Inflammatory macrophage treated with lipopolysaccharide for 1 hour (primary cell): ENCODE measurements around the gene DPM3.

Experiments
- DNase-seq, 2 donors: peaks; one replicate each; pipeline ENCODE4 v3.0.0-alpha.2; 2020 to 2022

Gene DPM3

DNA sequence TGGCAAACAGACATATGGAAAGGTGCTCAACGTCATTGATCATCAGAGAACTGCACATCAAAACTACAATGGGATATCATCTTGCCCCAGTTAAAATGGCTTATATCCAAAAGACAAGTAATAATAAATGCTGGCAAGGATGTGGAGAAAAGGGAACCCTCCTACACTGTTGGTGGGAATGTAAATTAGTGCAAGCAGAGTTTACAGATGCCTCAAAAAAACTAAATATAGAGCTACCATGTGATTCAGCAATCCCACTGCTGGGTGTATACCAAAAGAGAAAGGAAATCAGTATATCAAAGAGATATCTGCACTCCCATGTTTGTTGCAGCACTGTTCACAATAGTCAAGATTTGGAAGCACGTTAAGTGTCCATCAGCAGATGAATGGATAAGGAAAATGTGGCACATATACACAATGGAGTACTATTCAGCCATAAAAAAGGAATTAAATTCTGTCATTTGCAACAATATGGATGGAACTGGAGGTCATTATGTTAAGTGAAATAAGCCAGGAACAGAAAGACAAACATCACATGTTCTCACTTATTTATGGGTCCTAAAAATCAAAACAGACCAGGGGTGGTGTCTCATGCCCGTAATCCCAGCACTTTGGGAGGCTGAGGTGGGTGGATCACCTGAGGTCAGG lies 15.8 kb upstream of the DPM3 start:
- peak in 1 of 2 donors; percentile 60 for DNase-seq

DNA sequence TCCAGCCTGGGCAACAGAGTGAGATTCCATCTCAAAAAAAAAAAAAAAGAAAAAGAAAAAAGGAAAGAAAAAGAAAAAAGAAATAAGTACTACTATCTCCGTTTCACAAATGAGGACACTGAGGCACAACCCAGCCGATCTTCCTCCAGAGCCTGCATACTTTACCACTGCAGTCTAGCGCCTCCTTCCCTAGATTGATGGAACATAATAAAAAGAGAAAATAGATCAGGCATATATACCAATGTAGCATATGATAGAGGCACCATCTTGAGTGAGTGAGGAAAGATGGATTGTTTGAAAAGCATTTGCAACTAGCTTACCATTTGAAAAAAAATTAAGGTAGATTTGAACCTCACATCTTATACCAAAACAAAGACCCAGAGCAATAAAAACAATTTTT lies 5.2 kb upstream of the DPM3 start:
- no peak for DNase-seq

DNA sequence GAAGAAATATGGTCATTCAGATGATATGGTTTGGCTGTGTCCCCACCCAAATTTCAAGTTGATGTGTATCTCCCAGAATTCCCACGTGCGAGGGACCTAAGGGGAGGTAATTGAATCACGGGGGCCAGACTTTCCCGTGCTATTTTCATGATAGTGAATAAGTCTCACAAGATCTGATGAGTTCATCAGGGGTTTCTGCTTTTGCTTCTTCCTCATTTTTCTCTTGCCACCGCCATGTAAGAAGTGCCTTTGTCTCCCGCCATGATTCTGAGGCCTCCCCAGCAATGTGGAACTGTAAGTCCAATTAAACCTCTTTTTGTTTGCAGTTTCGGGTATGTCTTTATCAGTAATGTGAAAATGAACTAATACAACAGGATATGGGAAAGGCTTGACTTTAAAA lies 1.4 kb upstream of the DPM3 start:
- DNase-seq: peak; percentile 68 to 80

DNA sequence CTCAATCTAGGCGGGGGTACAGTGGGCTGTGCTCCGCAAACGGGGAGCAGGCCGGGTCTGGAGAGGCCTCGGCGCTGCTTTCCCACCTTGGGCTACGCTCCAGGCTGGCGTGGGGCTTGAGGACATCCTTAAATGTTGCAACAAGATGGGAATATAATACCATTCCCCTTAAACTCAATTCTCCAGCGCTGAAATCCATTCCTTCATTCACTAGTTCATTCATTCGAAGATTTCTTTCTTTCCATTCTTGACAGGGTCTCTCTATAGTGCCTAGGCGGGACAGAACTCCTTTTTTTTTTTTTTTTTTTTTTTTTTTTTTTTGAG lies 261 bp upstream of the DPM3 start:
- no peak for DNase-seq

DNA sequence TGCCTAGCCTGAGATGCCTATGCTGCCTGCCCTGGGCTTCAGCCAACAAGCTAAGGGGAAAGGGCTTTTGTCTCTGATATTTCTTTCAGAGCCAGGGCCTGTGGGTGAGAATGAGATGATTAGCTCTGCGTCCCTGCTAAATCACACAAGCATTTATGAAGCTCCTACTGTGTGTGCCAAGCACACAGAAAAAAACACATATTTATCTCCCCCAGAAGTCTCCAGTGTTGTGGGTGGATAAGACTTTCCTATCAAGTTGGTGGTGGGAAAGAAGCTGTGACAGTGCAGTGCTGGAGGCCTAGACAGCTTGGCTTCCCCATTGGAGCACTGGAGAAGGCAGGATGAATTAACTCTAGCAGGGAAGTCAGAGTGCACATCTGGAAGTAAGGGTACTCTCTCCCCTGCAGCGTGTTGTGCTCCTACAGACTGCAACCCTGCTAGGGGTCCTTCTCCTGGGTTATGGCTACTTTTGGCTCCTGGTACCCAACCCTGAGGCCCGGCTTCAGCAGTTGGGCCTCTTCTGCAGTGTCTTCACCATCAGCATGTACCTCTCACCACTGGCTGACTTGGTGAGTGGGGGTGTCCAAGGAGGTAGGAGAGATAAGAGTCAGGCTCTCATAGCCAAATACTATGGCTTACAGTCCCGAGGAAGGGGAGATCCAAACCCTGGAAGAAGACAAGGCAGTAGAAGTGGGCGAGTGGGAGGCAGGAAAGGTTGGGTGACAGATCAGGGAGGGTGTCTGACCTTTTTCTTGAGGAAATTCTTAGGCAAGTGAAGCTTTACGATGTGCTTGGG lies 3.0 kb downstream of the DPM3 start:
- DNase-seq: no peak

DNA sequence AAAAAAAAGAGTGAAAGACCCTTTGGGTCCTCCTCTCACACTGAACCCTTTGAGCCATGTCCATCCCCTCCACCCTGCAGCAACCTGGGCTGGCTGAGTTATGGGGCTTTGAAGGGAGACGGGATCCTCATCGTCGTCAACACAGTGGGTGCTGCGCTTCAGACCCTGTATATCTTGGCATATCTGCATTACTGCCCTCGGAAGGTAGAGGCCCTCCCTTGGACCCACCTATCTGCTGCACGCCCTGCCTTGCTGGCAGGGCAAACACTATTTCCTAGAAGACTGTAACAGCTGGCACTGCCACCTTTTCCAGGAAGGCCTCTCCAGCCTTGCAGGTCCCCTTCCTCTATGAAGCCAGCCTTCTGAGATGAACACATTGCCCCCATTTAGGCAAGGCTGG lies 3.6 kb downstream of the DPM3 start:
- DNase-seq: no peak

DNA sequence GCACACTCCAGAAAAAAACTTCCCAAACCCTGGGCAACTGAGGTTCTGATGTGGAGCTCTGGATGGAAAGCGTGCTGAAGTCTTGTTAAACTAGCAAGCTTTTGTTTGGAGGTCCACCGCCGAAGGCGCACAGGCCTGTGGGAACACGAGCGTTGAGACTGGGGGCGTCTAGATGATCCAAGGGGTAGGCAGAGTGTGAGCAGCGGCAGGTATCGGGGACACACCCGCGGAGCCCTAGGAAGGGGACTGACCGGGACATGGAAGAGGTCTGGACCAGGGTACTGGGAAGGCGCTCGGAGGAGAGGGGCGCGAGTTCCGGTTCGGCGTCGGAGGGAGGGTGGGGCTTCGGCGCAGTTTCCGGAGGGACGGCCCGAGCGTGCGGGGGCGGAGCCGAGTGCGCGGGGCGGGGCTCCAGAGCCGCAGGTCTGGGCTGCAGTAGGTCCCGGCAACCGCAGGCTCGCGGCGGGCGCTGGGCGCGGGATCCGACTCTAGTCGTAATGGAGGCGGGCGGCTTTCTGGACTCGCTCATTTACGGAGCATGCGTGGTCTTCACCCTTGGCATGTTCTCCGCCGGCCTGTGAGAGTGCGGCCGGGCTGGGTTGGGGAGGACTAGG lies 4.8 kb downstream of the DPM3 start, which contains the start of gene SLC50A1:
SLC50A1 (plus strand) TSS at position 438 of the 614 bp plus-strand sequence; CDS start at position 498, 60 bp downstream.
- DNase-seq: peak; percentile 94 to 97

DNA sequence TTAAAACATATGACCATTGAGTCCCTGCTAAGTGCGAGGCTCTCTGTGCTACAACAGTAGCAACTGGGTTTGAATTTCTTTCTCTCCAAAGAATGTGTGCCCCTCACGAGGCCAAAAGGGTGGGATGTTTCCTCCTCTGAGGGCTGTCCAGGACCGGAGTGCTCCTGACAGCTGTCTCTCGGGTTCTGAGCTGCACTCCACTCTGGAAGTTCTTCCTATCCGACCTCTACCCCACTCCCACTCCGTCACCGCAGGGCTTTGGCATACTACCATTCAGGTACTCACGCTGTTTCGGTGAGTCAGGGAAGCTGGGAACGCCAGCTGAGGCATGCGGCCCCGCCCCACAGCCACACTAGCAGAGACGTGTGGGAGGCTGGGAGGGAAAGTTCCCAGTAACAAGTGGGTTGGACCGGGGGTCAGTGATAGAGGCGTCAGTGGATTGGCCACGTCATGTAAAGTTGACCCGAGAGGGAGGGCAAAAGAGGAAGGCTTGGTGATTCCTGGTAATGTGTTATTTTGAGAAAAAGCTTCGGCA lies 5.4 kb downstream of the DPM3 start:
- peak; percentile 94 to 97 for DNase-seq

DNA sequence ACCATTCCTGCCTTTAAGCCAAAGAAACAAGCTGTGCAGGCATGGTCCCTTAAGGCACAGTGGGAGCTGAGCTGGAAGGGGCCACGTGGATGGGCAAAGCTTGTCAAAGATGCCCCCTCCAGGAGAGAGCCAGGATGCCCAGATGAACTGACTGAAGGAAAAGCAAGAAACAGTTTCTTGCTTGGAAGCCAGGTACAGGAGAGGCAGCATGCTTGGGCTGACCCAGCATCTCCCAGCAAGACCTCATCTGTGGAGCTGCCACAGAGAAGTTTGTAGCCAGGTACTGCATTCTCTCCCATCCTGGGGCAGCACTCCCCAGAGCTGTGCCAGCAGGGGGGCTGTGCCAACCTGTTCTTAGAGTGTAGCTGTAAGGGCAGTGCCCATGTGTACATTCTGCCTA lies 6.0 kb downstream of the DPM3 start:
- no peak for DNase-seq

DNA sequence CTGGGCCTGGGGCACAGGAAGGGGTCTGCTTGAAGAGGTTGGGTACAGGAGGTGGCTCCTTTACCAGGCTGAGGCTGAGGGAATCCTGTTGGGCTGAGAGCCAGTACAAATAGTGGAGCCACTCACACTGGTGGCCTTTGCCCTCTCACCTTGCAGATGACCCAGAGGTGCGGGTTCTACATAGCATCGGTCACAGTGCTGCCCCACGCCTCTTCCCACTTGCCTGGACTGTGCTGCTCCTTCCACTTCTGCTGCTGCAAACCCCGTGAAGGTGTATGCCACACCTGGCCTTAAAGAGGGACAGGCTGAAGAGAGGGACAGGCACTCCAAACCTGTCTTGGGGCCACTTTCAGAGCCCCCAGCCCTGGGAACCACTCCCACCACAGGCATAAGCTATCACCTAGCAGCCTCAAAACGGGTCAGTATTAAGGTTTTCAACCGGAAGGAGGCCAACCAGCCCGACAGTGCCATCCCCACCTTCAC lies 6.5 kb downstream of the DPM3 start:
- no peak for DNase-seq

DNA sequence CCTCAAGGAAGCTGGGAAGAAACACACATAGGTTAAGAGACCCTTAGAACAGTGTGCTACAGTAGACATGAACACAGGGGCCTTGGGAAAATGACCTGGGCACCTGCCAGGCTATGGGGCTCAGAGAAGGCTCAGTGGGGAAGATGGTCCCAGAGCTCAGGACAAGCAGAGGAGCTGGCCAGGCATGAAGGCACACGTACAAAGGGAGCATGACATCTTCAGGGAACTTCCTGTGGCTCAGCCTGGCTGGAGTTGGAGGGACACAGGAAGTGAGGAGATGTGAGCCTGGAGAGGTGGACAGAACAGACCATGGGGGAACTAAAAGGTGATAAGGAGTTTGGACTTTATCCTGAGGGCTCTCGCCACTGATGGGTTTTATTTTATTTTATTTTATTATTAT lies 8.5 kb downstream of the DPM3 start:
- no peak for DNase-seq

DNA sequence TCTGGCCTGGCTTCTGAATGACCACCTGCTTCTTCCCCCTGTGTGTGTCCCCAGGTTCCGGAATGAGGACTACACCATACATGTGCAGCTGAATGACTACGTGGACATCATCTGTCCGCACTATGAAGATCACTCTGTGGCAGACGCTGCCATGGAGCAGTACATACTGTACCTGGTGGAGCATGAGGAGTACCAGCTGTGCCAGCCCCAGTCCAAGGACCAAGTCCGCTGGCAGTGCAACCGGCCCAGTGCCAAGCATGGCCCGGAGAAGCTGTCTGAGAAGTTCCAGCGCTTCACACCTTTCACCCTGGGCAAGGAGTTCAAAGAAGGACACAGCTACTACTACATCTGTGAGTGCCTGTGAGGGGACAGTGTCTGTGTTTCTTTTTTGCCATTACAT lies 9.0 kb downstream of the DPM3 start:
- DNase-seq: no peak

DNA sequence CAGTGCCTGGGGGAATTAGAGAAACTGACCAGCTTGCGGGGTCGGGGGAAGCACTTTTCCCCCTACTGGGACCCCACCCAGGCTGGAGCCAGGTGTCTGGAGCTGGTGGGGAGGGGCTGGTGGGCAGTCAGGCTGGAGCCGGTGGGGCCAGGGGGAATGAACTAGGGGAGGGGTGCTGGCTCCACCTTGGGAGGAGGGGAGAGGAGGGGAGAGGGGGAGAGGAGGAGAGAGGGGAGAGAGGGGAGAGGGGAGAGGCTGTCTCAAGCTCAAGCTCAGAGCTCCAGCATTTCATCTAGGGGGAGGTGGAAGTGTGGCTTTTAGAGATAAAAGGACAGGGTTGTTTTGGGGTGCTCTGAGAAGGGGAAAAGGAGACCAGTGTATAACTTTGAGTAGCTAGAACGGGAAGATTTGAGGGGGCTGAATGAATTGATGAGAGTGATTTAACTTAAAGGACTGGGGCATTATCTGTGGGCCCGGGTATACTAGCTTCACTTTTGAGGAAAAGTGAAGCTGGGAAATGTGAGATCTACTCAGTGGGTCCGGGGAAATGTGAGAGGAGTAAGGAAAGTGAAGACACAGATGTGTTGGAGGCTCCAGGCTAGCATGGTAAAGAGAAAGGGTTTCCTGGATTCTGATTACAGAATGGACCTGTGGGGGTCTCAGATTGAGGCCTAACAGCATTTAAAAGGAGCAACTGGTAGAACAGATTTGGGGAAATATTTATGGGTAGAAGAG lies 9.9 kb downstream of the DPM3 start:
- no peak for DNase-seq

DNA sequence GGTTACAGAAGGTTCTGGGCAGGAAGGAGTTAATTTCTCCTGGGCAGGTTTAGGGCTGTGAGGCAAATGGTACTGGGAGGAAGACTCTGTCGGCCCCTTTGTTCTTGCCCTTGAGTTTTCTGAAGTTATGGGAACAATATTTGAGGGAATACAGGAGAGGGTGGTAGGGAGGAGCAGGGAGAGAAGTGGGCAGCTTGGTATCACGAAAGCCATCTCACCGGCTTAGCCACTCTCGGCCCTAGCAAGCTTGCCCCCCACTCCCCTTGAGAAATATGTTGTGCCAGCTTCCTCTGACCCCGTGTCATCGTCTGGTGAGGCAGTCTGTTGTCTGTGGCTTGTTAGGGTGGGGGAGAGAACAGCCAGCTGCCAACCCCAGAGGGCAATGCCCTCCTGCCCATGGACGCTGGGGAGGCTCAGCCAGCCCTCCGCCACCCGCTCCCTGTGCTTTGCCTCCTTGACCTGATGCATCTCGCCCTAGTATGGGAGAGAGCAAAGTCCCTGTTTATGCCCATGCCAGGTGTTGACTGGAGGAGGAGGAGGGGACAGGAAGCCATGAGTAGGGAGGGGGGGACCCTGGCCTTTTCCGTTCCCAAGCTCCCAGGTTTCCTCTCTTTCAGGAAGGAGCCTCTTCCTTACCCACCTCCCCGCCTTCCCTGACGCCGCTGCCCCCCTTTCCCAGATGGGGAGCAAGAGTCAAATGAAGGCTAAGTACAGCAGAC lies 11.4 kb downstream of the DPM3 start:
- no peak for DNase-seq

DNA sequence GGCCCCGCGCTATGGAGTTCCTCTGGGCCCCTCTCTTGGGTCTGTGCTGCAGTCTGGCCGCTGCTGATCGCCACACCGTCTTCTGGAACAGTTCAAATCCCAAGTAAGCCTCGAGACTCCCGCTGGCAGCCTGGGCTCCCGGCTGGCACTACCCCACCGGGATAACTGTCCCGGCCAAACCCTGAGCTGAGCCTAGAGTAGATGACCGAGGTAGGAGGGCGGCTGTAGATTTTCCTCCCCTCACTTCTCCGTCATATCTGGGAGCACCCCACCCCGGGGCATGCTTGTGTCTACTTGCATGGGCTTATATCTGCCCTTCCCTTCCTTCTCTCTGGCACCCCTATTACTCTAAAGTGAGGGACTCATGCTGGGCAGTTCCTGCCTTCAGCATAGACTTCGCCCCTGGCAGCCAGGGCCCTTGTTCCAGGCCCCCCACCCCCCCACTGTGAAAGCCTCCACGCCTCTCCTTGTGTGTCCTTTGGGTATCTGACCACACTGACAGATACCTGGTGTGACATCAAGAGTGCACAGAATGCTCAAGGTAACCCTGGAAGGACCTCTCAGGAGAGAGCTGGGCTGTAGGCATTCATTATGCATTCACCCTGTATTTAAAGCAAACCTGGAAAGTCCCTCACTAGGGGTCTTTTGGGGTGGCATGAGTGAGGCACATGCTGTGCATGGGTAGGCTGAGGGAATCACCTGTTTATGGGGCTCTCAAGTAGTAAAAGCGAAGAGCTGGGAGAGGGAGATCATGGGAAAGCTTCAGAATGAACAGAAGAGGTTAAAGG lies 12.2 kb downstream of the DPM3 start:
- DNase-seq: no peak

DNA sequence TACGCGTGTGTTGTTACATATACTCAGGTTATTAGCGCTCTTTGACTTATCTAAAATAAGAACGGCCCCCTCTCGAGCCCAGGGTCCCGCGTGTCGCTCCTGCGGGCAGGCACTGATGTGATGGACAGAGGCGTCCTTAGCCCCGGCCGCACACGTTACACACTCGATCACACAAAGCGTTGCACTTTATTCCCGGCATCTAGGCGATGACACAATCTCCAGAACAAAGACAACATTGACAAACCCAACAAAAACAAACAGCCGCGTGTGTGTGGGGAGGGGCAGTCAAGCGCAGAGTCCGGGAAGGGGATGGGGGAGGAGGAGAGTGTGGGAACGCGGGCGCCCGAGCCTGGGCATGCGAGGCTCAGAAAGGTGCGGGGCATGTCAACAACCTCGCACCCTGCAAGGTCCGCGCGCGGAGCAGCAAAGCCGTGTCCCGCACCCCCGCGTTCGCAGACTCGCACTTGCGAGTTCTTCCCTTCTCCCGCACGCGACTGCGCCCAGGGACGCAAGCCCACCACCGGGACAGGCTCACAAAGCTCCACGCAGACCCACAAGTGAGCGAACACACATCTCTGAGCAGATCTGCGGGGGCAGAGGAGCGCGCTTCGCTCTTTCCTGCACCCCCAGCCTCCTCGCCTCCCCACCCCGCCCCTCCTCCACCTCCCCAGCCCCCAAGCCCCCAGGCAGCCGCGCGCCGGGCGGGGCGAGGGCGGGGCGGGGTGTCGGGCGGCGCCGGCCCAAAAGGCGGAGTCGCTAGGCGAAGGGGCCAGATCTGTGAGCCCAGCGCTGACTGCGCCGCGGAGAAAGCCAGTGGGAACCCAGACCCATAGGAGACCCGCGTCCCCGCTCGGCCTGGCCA lies 13.0 kb downstream of the DPM3 start, which contains the start of gene EFNA1:
EFNA1 (plus strand) TSS at position 772 of the 862 bp plus-strand sequence. CDS start 102 bp downstream, outside the sequence.
- no peak for DNase-seq

DNA sequence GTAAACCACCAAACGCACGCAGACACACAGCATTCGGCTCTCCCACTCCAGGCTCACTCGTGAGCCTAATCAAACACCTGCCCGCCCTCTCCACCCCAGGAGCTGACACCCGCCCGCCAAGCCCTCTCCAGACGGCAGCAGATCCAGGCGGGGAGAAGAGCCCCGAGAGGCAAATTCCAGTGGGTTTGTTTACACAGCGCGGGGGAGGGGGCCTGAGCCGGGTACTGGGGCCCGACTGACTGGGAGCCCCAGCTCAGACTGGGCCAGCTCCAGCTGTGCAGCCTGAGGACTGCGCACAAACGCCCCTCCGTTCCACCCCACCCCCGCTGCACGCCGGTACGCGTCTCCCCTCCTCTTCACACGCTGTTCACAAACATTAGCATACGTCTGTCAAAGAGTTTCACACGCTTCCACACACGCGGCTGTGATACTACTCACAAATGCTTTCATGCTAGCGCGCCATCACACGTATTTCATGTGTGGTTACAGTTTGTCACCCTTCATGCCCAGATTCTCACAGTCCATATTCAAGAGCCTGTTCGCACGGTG lies 13.7 kb downstream of the DPM3 start:
- no peak for DNase-seq

DNA sequence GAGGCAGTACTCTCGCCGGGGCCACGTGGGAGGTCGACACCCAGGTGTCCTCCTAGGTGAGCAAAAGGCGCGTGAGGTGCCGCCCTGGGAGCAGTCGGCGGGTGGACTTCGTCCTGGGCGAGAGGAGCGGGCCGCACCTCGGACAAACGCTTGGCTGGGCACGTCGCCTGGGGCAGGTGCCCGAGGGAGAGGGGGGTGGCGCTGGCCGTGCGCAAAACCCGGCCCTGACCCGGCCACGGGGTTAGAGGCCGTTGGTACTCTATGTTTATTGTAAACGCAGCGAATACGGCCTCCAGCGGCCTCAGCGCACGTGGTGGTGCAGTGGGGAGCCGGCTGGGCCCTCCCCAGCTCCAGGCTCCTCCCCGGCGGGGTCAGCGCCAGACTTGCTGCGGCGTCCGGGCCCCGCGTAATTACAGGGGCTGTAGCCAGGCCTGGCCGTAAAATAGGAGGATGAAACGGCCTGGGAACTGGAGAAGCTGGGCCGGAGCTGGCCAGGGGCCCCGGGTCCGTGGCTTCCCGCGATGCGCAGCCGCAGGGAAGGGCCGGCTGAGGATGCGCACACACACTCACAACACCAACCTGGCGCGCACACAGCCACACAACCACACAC lies 14.3 kb downstream of the DPM3 start:
- DNase-seq: no peak

DNA sequence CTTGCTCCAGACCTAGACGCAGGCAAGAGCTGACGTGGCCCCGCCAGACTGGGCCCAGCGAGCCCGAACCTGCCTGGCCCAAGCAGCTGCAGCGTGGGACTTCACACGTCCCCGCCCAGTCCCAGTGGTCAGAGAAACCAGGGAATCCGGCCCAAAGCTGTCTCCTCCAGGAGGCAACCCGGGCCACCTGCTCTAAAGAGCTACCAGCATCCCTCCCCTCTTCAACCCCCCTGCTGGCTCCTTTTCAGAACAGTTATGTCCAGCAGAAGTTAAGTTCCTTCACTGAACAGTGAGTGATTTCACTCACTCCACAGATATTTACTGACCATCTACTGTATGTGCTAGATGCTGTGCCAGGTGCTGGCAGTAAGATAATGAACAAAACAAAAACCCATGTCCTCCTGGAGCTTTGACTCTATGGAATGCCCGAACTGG lies 14.8 kb downstream of the DPM3 start:
- DNase-seq: no peak
